Kidney epithelial cell (primary cell): ENCODE measurements around the gene GGACT. TPM values are rescaled to one million over a fixed set of nuclear protein-coding genes. Genes with fewer than 3 reads are reported as not detected.

Source experiments
- DNase-seq: peaks from one replicate; pipeline ENCODE4 v3.0.0-alpha.2; 2010; ENCODE audit warnings: low read depth
- H3K27me3 ChIP-seq: 2 replicates; pipeline ENCODE4 v1.6.0; 2011; ENCODE audit warnings: low read length; ENCODE audit not compliant: control insufficient read depth, insufficient read depth
- H3K36me3 ChIP-seq: 2 replicates; pipeline ENCODE4 v1.5.1; 2011; ENCODE audit warnings: low read length; ENCODE audit not compliant: control insufficient read depth, insufficient read depth
- H3K4me3 ChIP-seq: 2 replicates; pipeline ENCODE4 v1.5.1; 2011; ENCODE audit warnings: low read depth, mild to moderate bottlenecking, control low read depth, low read length
- CTCF ChIP-seq: IDR thresholded peaks from 2 replicates; pipeline ENCODE4 v1.5.1; 2011; ENCODE audit warnings: mild to moderate bottlenecking, moderate library complexity, low read length, control low read depth, inconsistent platforms; ENCODE audit not compliant: insufficient read depth, poor library complexity, severe bottlenecking
- total RNA-seq: library from RNA; depleted of rRNA; stranded (reverse); fragments of >200 nt; gene quantifications from 2 replicates; pipeline ENCODE4 v1.2.3, GENCODE V29; 2015

Gene GGACT
- total RNA-seq, 1 donor from 2014 or later = 27.4 TPM

DNA sequence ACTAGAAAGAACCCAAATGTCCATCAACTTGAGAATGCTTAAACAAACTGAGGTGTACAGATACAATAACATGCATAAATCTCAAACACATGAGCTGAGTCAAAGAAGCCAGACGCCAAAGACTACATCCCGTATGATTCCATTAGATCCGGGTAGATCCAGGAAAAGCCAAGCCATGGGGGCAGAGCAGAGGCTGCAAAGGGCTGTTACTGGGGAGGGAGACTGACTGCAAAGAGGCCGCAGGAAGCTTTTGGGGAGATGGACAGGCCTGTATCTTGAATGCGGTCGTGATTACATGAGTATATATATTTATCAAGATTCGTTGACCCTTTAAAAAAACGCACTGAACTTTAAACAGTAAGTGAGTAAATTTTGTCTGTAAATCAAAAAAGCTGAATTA is 28.7 kb downstream of the GGACT start:
- Histone ChIP-seq H3K4me3 (no peak overlapping the region), H3K27me3 (no peaks in the 10 kb centered on the region), H3K36me3 (no peaks in the 10 kb centered on the region)
- no peak for DNase-seq
- no peak for TF ChIP-seq CTCF

- no peak for TF ChIP-seq CTCF
- no peaks in the 10 kb centered on the region for H3K36me3 ChIP-seq
- no peak for DNase-seq
These were observed 35.8 kb downstream of the GGACT start for GRCh38 chr13:100552755-100553154.

DNA sequence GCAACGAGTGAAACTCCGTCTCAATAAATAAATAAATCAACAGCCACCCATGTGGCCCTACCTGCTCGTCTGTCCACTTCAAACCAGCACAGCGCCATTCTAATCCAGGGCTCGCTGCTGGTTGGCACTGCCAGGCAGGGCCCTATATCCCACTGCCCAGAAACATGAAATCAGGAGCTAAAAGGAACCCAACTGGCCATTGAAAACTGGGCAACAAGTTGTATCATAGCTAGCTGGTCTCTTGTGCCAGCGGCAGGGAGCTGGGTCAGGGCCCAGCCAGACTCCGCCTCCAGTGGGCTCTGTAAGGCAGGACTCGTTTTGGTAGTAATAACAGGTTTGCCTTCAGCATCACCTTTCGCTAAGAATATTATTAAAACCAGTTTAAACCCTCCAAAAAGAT is 39.3 kb downstream of the GGACT start:
- Histone ChIP-seq H3K36me3 (no peaks in the 10 kb centered on the region), H3K27me3 (no peaks in the 10 kb centered on the region), H3K4me3 (no peak overlapping the region)
- no peak for TF ChIP-seq CTCF
- DNase-seq = no peak

More at GRCh38 chr13:100552755-100553154, 35.8 kb downstream of the GGACT start:
- H3K27me3 ChIP-seq = no peaks in the 10 kb centered on the region
- no peak overlapping the region for H3K4me3 ChIP-seq

DNA sequence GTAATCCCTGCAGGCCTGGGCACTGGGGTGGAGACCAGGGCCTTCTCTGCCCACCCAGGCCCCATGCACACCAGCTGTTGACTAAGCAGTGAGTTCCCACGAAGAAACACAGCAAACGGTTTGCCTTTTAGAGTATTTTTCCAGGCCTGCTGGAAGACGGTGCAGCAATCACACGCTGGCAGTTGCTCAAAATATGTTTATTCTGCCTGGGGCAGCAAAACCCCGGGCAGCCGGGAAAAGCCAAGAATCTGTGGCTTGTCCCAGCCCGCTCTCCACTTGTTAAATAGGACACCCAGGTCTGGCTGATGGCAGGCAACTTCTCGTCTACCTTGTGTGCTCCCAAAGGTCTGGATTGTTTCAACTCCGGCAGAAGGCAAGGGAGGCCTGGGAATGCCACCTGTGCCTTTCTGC is 40.8 kb downstream of the GGACT start:
- no peak overlapping the region for H3K4me3 ChIP-seq
- no peaks in the 10 kb centered on the region for H3K27me3 ChIP-seq
- TF ChIP-seq CTCF = no peak
- no peak for DNase-seq
- no peaks in the 10 kb centered on the region for H3K36me3 ChIP-seq

GRCh38 chr13:100546713-100547405 is 41.7 kb downstream of the GGACT start:
- TF ChIP-seq CTCF = no peak
- Histone ChIP-seq H3K27me3 (no peaks in the 10 kb centered on the region), H3K36me3 (no peaks in the 10 kb centered on the region), H3K4me3 (no peak overlapping the region)
- DNase-seq = no peak

- no peak for TF ChIP-seq CTCF
These were observed 42.9 kb downstream of the GGACT start for GRCh38 chr13:100545684-100546061.

More at GRCh38 chr13:100545684-100546061, 42.9 kb downstream of the GGACT start:
- no peak for DNase-seq
- no peaks in the 10 kb centered on the region for H3K27me3 ChIP-seq
- H3K36me3 ChIP-seq = no peaks in the 10 kb centered on the region
- H3K4me3 ChIP-seq = no peak overlapping the region
